SK-N-SH treated with all-trans-retinoic acid at 6 μM for 48 hours (cell line): ENCODE measurements around the gene SP1.
"Not testable (repeated sequence)": the region's sequence is repeated elsewhere in the genome, so short reads cannot be mapped to it uniquely, and the experiment has no call there.

Experiments
- ATAC-seq: fragments of 200-7000 bp; cut with Tn5 transposase; 3 replicates; pipeline ENCODE4 v1.9.1; 2020; ENCODE audit warnings: mild to moderate bottlenecking, moderate library complexity
- ARNTL ChIP-seq: fragments of 450-650 bp; formaldehyde crosslinking; IDR thresholded peaks from 2 replicates; pipeline ENCODE4 v1.5.0; 2020; ENCODE audit warnings: low read depth, mild to moderate bottlenecking, moderate library complexity, borderline replicate concordance
- BACH2 ChIP-seq: fragments of 250-450 bp; sonication (Bioruptor Pico); IDR thresholded peaks from 2 replicates; pipeline ENCODE4 v1.9.0; 2021; ENCODE audit warnings: mild to moderate bottlenecking, borderline replicate concordance
- CREB5 ChIP-seq: fragments of 250-450 bp; sonication (Bioruptor Pico); IDR thresholded peaks from 2 replicates; pipeline ENCODE4 v1.5.1; 2020; ENCODE audit warnings: low read depth, mild to moderate bottlenecking, moderate library complexity
- CSDC2 ChIP-seq: fragments of 250-450 bp; sonication (Bioruptor Pico); IDR thresholded peaks from 2 replicates; pipeline ENCODE4 v1.5.0; 2020; ENCODE audit warnings: mild to moderate bottlenecking, moderate library complexity
- CSRNP3 ChIP-seq: fragments of 250-450 bp; sonication (Bioruptor Pico); IDR thresholded peaks from 2 replicates; pipeline ENCODE4 v1.5.1; 2021; ENCODE audit warnings: mild to moderate bottlenecking, moderate library complexity
- ESRRG ChIP-seq: fragments of 250-450 bp; sonication (Bioruptor Pico); IDR thresholded peaks from 2 replicates; pipeline ENCODE4 v1.6.1; 2021; ENCODE audit warnings: mild to moderate bottlenecking
- GLIS3 ChIP-seq: fragments of 250-450 bp; sonication (Bioruptor Pico); IDR thresholded peaks from 2 replicates; pipeline ENCODE4 v1.5.0; 2020; ENCODE audit warnings: mild to moderate bottlenecking, moderate library complexity
- ISL1 ChIP-seq: fragments of 250-450 bp; sonication (Bioruptor Pico); IDR thresholded peaks from 2 replicates; pipeline ENCODE4 v2.1.2; 2022; ENCODE audit warnings: mild to moderate bottlenecking, moderate library complexity
- OSR1 ChIP-seq: fragments of 250-450 bp; sonication (Bioruptor Pico); IDR thresholded peaks from 2 replicates; pipeline ENCODE4 v1.8.0; 2022; ENCODE audit warnings: moderate library complexity, mild to moderate bottlenecking, inconsistent platforms
- PPARA ChIP-seq: fragments of 250-450 bp; sonication (Bioruptor Pico); IDR thresholded peaks from 2 replicates; pipeline ENCODE4 v1.5.0; 2020; ENCODE audit warnings: mild to moderate bottlenecking, borderline replicate concordance
- RARB ChIP-seq: fragments of 250-450 bp; sonication (Bioruptor Pico); IDR thresholded peaks from 2 replicates; pipeline ENCODE4 v1.8.0; 2021; ENCODE audit warnings: mild to moderate bottlenecking, moderate library complexity
- SNAI2 ChIP-seq: fragments of 250-450 bp; sonication (Bioruptor Pico); IDR thresholded peaks from 2 replicates; pipeline ENCODE4 v1.5.0; 2020; ENCODE audit warnings: mild to moderate bottlenecking, moderate library complexity
- TCF4 ChIP-seq: fragments of 250-450 bp; sonication (Bioruptor Pico); IDR thresholded peaks from 2 replicates; pipeline ENCODE4 v1.8.0; 2021; ENCODE audit warnings: mild to moderate bottlenecking, moderate library complexity, borderline replicate concordance
- TOX ChIP-seq: fragments of 250-450 bp; sonication (Bioruptor Pico); IDR thresholded peaks from 2 replicates; pipeline ENCODE4 v1.8.0; 2021; ENCODE audit warnings: mild to moderate bottlenecking, moderate library complexity, borderline replicate concordance
- ZC3H10 ChIP-seq: fragments of 250-450 bp; sonication (Bioruptor Pico); IDR thresholded peaks from 2 replicates; pipeline ENCODE4 v1.5.1; 2021; ENCODE audit warnings: mild to moderate bottlenecking, moderate library complexity
- ZFP3 ChIP-seq: fragments of 250-450 bp; sonication (Bioruptor Pico); IDR thresholded peaks from 2 replicates; pipeline ENCODE4 v1.5.0; 2020; ENCODE audit warnings: mild to moderate bottlenecking, moderate library complexity
- ZFP30 ChIP-seq: fragments of 450-650 bp; formaldehyde crosslinking; IDR thresholded peaks from 2 replicates; pipeline ENCODE4 v1.5.0; 2022; ENCODE audit warnings: mild to moderate bottlenecking, moderate library complexity
- ZNF565 ChIP-seq: fragments of 450-650 bp; formaldehyde crosslinking; conservative IDR thresholded peaks from 2 replicates; pipeline ENCODE4 v1.5.0; 2020; ENCODE audit warnings: low read depth, mild to moderate bottlenecking, moderate library complexity
- ZNF70 ChIP-seq: fragments of 450-650 bp; formaldehyde crosslinking; IDR thresholded peaks from 2 replicates; pipeline ENCODE4 v1.5.0; 2020; ENCODE audit warnings: mild to moderate bottlenecking, moderate library complexity
- ZNF8 ChIP-seq: fragments of 450-650 bp; formaldehyde crosslinking; IDR thresholded peaks from 2 replicates; pipeline ENCODE4 v1.5.0; 2020; ENCODE audit warnings: mild to moderate bottlenecking, moderate library complexity
- TF ChIP-seq, protein P1 (sequence below): fragments of 250-450 bp; sonication (Bioruptor Pico); IDR thresholded peaks from 2 replicates; pipeline ENCODE4 v1.5.0; 2020; ENCODE audit warnings: mild to moderate bottlenecking, moderate library complexity
- TF ChIP-seq, protein P2 (sequence below): fragments of 250-450 bp; sonication (Bioruptor Pico); IDR thresholded peaks from 2 replicates; pipeline ENCODE4 v1.8.0; 2021; ENCODE audit warnings: low read depth, mild to moderate bottlenecking, moderate library complexity, borderline replicate concordance
- TF ChIP-seq, protein P3 (sequence below): fragments of 250-450 bp; sonication (Bioruptor Pico); IDR thresholded peaks from 2 replicates; pipeline ENCODE4 v1.8.0; 2020; ENCODE audit warnings: mild to moderate bottlenecking, moderate library complexity, borderline replicate concordance

SP1 gene

GRCh38 chr12:53431187-53431586 is 51.2 kb downstream of the SP1 start:
- no peak for TF ChIP-seq CSRNP3
- TF ChIP-seq ZFP30: no peak
- TF ChIP-seq OSR1 (CRISPR knock-in tag): no peak
- TF ChIP-seq ZNF565: no peak
- no peak for TF ChIP-seq TCF4 (CRISPR knock-in tag)
- TF ChIP-seq GLIS3 (CRISPR knock-in tag): no peak
- TF ChIP-seq ZC3H10: no peak
- TF ChIP-seq CSDC2 (CRISPR knock-in tag): no peak
- TF ChIP-seq ESRRG (CRISPR knock-in tag): no peak
- TF ChIP-seq ISL1: no peak
- no peak for TF ChIP-seq ZFP3 (CRISPR knock-in tag)
- TF ChIP-seq, protein P1, sequence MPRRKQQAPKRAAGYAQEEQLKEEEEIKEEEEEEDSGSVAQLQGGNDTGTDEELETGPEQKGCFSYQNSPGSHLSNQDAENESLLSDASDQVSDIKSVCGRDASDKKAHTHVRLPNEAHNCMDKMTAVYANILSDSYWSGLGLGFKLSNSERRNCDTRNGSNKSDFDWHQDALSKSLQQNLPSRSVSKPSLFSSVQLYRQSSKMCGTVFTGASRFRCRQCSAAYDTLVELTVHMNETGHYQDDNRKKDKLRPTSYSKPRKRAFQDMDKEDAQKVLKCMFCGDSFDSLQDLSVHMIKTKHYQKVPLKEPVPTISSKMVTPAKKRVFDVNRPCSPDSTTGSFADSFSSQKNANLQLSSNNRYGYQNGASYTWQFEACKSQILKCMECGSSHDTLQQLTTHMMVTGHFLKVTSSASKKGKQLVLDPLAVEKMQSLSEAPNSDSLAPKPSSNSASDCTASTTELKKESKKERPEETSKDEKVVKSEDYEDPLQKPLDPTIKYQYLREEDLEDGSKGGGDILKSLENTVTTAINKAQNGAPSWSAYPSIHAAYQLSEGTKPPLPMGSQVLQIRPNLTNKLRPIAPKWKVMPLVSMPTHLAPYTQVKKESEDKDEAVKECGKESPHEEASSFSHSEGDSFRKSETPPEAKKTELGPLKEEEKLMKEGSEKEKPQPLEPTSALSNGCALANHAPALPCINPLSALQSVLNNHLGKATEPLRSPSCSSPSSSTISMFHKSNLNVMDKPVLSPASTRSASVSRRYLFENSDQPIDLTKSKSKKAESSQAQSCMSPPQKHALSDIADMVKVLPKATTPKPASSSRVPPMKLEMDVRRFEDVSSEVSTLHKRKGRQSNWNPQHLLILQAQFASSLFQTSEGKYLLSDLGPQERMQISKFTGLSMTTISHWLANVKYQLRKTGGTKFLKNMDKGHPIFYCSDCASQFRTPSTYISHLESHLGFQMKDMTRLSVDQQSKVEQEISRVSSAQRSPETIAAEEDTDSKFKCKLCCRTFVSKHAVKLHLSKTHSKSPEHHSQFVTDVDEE: no peak
- no peak for TF ChIP-seq RARB (CRISPR knock-in tag)
- TF ChIP-seq CREB5: no peak
- TF ChIP-seq SNAI2 (CRISPR knock-in tag): no peak
- no peak for TF ChIP-seq BACH2 (CRISPR knock-in tag)
- peak; percentile 12; the same call in 1 of the 3 replicates for ATAC-seq

DNA sequence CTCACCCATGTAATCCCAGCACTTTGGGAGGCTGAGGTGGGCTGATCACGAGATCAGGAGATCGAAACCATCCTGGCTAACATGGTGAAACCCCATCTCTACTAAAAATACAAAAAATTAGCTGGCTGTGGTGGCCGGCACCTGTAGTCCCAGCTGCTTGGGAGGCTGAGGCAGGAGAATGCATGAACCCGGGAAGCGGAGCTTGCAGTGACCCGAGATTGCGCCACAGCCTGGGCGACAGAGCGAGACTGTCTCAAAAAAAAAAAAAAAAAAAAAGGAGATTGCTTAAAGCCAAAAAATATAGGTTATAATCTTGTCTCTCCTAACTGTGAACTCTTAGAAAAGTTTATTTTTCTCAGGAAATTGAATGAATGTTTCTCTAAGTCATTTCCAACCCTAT is 55.4 kb downstream of the SP1 start:
- ATAC-seq: not testable (repeated sequence)

GRCh38 chr12:53439582-53439981 is 59.6 kb downstream of the SP1 start:
- not testable (repeated sequence) for ATAC-seq

GRCh38 chr12:53441040-53441833 is 61.3 kb downstream of the SP1 start, which contains the start of gene PRR13:
TSS of gene PRR13 (plus strand) at chr12:53441734. CDS start at chr12:53442715, 981 bp downstream.
- TF ChIP-seq ZNF565: no peak
- peak; percentile 8; the same call in 1 of the 2 replicates for TF ChIP-seq ZNF8

More at GRCh38 chr12:53439582-53439981, 59.6 kb downstream of the SP1 start:
- peak; percentile 74 for TF ChIP-seq ZNF8

DNA sequence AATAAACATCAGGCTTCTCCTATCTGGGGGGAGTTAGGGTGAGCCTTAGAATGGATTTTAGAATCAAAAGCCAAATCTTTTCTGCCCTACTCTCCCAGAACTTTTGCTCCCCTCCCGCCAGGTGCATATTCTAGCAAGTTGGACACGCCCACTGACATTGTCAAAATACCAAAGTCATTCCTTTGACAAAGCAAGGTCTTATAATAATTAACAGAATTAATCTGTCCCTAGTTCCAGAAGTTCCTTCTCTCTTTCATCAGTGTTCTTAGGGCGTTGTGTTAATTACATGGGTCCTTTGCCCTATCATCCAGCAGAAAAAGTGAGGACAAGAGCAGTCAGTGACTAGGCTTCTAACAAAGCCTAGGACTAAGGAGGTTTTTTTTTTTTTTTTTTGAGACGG is 64.0 kb downstream of the SP1 start:
- no peak for ATAC-seq
- TF ChIP-seq ZNF565 (no peak), CSRNP3 (no peak), ZFP3 (CRISPR knock-in tag) (no peak), ZNF70 (CRISPR knock-in tag) (no peak), ZFP30 (no peak), RARB (CRISPR knock-in tag) (no peak), ISL1 (no peak), TOX (CRISPR knock-in tag) (no peak), BACH2 (CRISPR knock-in tag) (no peak), ZC3H10 (no peak), ARNTL (CRISPR knock-in tag) (no peak), ZNF8 (no peak), TCF4 (CRISPR knock-in tag) (no peak), PPARA (no peak), OSR1 (CRISPR knock-in tag) (no peak)
- TF ChIP-seq, protein P2, sequence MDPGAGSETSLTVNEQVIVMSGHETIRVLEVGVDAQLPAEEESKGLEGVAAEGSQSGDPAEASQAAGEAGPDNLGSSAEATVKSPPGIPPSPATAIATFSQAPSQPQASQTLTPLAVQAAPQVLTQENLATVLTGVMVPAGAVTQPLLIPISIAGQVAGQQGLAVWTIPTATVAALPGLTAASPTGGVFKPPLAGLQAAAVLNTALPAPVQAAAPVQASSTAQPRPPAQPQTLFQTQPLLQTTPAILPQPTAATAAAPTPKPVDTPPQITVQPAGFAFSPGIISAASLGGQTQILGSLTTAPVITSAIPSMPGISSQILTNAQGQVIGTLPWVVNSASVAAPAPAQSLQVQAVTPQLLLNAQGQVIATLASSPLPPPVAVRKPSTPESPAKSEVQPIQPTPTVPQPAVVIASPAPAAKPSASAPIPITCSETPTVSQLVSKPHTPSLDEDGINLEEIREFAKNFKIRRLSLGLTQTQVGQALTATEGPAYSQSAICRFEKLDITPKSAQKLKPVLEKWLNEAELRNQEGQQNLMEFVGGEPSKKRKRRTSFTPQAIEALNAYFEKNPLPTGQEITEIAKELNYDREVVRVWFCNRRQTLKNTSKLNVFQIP (CRISPR knock-in tag): no peak
- TF ChIP-seq, protein P3, sequence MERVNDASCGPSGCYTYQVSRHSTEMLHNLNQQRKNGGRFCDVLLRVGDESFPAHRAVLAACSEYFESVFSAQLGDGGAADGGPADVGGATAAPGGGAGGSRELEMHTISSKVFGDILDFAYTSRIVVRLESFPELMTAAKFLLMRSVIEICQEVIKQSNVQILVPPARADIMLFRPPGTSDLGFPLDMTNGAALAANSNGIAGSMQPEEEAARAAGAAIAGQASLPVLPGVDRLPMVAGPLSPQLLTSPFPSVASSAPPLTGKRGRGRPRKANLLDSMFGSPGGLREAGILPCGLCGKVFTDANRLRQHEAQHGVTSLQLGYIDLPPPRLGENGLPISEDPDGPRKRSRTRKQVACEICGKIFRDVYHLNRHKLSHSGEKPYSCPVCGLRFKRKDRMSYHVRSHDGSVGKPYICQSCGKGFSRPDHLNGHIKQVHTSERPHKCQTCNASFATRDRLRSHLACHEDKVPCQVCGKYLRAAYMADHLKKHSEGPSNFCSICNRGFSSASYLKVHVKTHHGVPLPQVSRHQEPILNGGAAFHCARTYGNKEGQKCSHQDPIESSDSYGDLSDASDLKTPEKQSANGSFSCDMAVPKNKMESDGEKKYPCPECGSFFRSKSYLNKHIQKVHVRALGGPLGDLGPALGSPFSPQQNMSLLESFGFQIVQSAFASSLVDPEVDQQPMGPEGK (CRISPR knock-in tag): no peak

More at GRCh38 chr12:53441040-53441833, 61.3 kb downstream of the SP1 start, which contains the start of gene PRR13:
- ATAC-seq: peak; percentile 99
